ENCODE results near the gene WDR36. TPM values are rescaled to one million over a fixed set of nuclear protein-coding genes. Genes with fewer than 3 reads are reported as not detected.

The WDR36 gene
- total and polyA plus RNA-seq, 7 experiments from 2014 or later, result 24.4 to 37.4 (median 29.7) TPM

DNA sequence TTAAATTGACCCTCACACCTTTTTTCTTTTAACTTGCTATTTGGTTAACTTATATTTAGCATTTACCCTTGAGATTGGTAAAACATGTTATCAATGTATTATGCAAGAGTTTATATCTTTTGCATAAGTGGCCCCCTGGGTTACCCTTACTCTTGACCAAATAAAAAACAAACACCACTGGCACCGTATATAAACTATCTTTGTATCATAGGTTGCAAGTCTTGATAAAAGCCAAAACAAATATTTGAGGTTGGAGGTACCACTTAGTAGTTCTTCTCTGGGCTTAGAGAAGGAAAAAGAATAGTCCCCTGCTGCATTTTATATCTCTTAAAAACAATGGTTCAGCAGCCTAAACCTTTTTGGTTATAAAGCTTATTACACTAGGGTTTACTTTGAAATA lies 61.3 kb downstream of the WDR36 start:
- intact Hi-C loops (cut with micrococcal nuclease), result loop anchor here in 1 of 2 donors (10.0 kb wide), 1 partner anchor 361 kb away; the partner anchor contains the start of gene STARD4

DNA sequence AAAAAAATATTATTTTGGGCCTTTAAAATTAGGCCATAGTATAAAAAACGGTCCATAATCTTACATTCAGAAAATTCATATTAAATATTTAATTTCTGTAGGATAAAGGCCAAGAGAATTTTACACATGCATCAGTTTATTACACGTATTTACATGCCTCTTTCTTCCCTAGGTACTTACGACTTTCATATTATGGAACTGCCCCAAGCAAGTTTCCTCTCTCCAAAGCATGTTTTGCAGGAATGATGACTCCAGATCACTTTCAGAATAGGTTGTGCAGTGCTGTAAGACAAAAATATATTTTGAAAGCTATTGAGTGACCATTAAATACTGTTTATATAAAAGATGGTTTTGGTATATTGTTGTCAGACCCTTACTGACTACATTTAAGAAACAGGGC lies 61.8 kb downstream of the WDR36 start:
- peaks cover 0 to 10% (median 4%) of the 10 kb centered on the region in 7 donors for H3K4me1 Mint-ChIP-seq
- CTCF ChIA-PET, result no interaction called here

More for the DNA sequence above, 61.3 kb downstream of the WDR36 start:
- ATAC-seq (no peak), DNase-seq (no peak)
- Mint-ChIP-seq H3K4me1 (peaks cover 0 to 10% (median 4%) of the 10 kb centered on the region in 7 donors), H3K4me3 (no peak overlapping the region), H3K27me3 (peaks cover 0 to 28% (median 6%) of the 10 kb centered on the region in 5 donors), H3K27ac (no peak overlapping the region), H3K9me3 (peaks cover 0 to 3% (median 0%) of the 10 kb centered on the region in 11 donors), H3K36me3 (peaks cover 0 to 1% (median 0%) of the 10 kb centered on the region in 5 donors)
- Histone ChIP-seq H3K9me3 (ENCODE audit: control insufficient read depth in 2 of 3, low read length in 3 of 3) (no peaks in the 10 kb centered on the region), H3K27ac (ENCODE audit: low read depth, low read length) (no peak overlapping the region), H3K27me3 (ENCODE audit: control insufficient read depth in 2 of 2, insufficient read depth in 2 of 2, low read length in 2 of 2) (no peaks in the 10 kb centered on the region), H3K36me3 (ENCODE audit: control insufficient read depth in 2 of 3, insufficient read depth in 3 of 3, low read length in 3 of 3) (no peaks in the 10 kb centered on the region), H3K4me1 (ENCODE audit: control insufficient read depth in 2 of 2, insufficient read depth in 2 of 2, low read length in 2 of 2) (no peaks in the 10 kb centered on the region), H3K4me3 (ENCODE audit: low read length) (no peak overlapping the region)
- POLR2A ChIA-PET, result no interaction called here
- CTCF ChIA-PET, result no interaction called here

DNA sequence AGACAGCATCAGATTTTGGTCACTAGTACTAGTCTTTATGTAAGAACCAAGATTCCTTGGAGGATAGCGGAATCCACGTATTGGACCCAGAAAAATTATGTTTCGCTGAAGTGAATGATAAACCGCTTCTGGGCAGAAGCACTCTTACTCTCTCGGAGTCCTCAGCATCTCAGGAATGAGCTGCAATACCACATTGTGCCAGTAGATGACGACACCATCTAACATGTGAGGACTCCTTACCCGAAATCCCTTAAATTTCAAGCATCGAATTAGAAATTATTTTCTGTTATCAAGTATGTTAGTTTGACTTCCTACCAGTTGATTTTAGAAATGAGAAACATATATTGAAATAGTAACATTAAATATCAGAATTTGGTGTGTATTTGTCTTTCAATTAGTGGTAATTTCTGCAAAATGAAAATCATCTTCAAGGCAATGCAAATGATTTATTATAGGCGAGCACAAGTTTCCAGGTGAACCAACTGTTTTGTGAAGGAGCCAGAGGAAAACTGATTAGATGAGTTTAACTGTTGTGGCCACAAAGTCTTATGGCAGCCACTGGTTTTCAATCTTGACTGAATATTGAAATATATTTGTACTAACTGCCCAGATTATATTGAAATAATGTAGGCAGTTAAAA lies 66.1 kb downstream of the WDR36 start:
- H3K27me3 Mint-ChIP-seq, result peaks cover 0 to 8% (median 0%) of the 10 kb centered on the region in 5 donors
- Histone ChIP-seq H3K4me1 (ENCODE audit: control insufficient read depth in 2 of 2, insufficient read depth in 2 of 2, low read length in 2 of 2) (no peaks in the 10 kb centered on the region), H3K27me3 (ENCODE audit: control insufficient read depth in 2 of 2, insufficient read depth in 2 of 2, low read length in 2 of 2) (no peaks in the 10 kb centered on the region), H3K9me3 (ENCODE audit: control insufficient read depth in 2 of 3, low read length in 3 of 3) (no peaks in the 10 kb centered on the region), H3K36me3 (ENCODE audit: control insufficient read depth in 2 of 3, insufficient read depth in 3 of 3, low read length in 3 of 3) (no peaks in the 10 kb centered on the region), H3K27ac (ENCODE audit: low read depth, low read length) (no peak overlapping the region), H3K4me3 (ENCODE audit: low read length) (no peak overlapping the region)
- H3K4me1 Mint-ChIP-seq, result peaks cover 0 to 10% (median 0%) of the 10 kb centered on the region in 7 donors
- POLR2A ChIA-PET, result interaction anchor here (2.6 kb wide), 1 partner anchor 120 kb away, joined by 9 read pairs; no protein-coding TSS in a partner anchor
- CTCF ChIA-PET, result interaction anchor here (0.9 to 10.8 kb wide), 10 partner anchors 41 to 373 kb away, joined by 3 to 131 read pairs (median 4); partner anchors contain the start of genes CAMK4 and STARD4
- no peak overlapping the region for H3K27ac Mint-ChIP-seq
- DNase-seq (peak; percentile 46 to 79 (median 70)), ATAC-seq (peak; percentile 91)
- intact Hi-C loops (cut with micrococcal nuclease), result loop anchor here (1.0 to 10.0 kb wide), 9 partner anchors 66 to 989 kb away; partner anchors contain the start of genes CAMK4 (in 2 of the 2) and STARD4 (in 1 of the 2)
- H3K36me3 Mint-ChIP-seq, result peaks cover 0 to 3% (median 0%) of the 10 kb centered on the region in 5 donors
- peaks cover 0 to 4% (median 0%) of the 10 kb centered on the region in 11 donors for H3K9me3 Mint-ChIP-seq
- no peak overlapping the region for H3K4me3 Mint-ChIP-seq

More for the DNA sequence above, 61.8 kb downstream of the WDR36 start:
- Mint-ChIP-seq H3K36me3 (peaks cover 0 to 1% (median 0%) of the 10 kb centered on the region in 5 donors), H3K9me3 (peaks cover 0 to 3% (median 0%) of the 10 kb centered on the region in 11 donors), H3K27me3 (peaks cover 0 to 28% (median 6%) of the 10 kb centered on the region in 5 donors), H3K4me3 (no peak overlapping the region), H3K27ac (no peak overlapping the region)
- no peaks in the 10 kb centered on the region for H3K27me3 ChIP-seq (ENCODE audit: control insufficient read depth in 2 of 2, insufficient read depth in 2 of 2, low read length in 2 of 2)
- ATAC-seq (no peak), DNase-seq (no peak)
- intact Hi-C loops (cut with micrococcal nuclease), result loop anchor here in 1 of 2 donors (10.0 kb wide), 1 partner anchor 361 kb away; the partner anchor contains the start of gene STARD4
- H3K4me3 ChIP-seq (ENCODE audit: low read length), result no peak overlapping the region
- H3K9me3 ChIP-seq (ENCODE audit: control insufficient read depth in 2 of 3, low read length in 3 of 3), result no peaks in the 10 kb centered on the region
- no peaks in the 10 kb centered on the region for H3K4me1 ChIP-seq (ENCODE audit: control insufficient read depth in 2 of 2, insufficient read depth in 2 of 2, low read length in 2 of 2)
- H3K36me3 ChIP-seq (ENCODE audit: control insufficient read depth in 2 of 3, insufficient read depth in 3 of 3, low read length in 3 of 3), result no peaks in the 10 kb centered on the region
- POLR2A ChIA-PET, result no interaction called here
- H3K27ac ChIP-seq (ENCODE audit: low read depth, low read length), result no peak overlapping the region

DNA sequence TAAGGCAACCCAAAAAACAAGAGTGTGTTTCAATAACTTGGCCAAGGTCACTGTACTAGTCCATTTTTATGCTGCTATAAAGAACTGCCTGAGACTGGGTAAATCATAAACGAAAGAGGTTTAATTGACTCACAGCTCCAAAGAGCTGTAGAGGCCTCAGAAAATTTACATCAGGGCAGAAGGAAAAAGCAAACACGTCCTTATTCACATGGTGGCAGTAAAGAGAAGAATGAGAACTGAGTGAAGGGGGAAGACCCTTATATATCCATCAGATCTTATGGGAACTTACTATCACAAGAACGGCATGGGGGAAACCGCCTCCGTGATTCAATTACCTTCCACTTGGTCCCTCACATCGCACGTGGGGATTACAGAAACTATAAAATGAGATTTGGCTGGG lies 67.7 kb downstream of the WDR36 start:
- Mint-ChIP-seq H3K9me3 (peaks cover 0 to 4% (median 0%) of the 10 kb centered on the region in 11 donors), H3K4me1 (peaks cover 0 to 10% (median 0%) of the 10 kb centered on the region in 7 donors), H3K27ac (peak overlapping the region in 1 of 9 donors; percentile 1), H3K27me3 (peaks cover 0 to 2% (median 0%) of the 10 kb centered on the region in 5 donors), H3K36me3 (peaks cover 0 to 3% (median 0%) of the 10 kb centered on the region in 5 donors), H3K4me3 (no peak overlapping the region)
- no peak overlapping the region for H3K4me3 ChIP-seq (ENCODE audit: low read length)
- no peaks in the 10 kb centered on the region for H3K36me3 ChIP-seq (ENCODE audit: control insufficient read depth in 2 of 3, insufficient read depth in 3 of 3, low read length in 3 of 3)
- no peaks in the 10 kb centered on the region for H3K9me3 ChIP-seq (ENCODE audit: control insufficient read depth in 2 of 3, low read length in 3 of 3)
- no peak for ATAC-seq
- no peaks in the 10 kb centered on the region for H3K27me3 ChIP-seq (ENCODE audit: control insufficient read depth in 2 of 2, insufficient read depth in 2 of 2, low read length in 2 of 2)
- H3K27ac ChIP-seq (ENCODE audit: low read depth, low read length), result no peak overlapping the region
- POLR2A ChIA-PET, result interaction anchor here (0.6 to 1.5 kb wide), 3 partner anchors 67 to 372 kb away, joined by 3 to 5 read pairs (median 3); no protein-coding TSS in a partner anchor
- H3K4me1 ChIP-seq (ENCODE audit: control insufficient read depth in 2 of 2, insufficient read depth in 2 of 2, low read length in 2 of 2), result no peaks in the 10 kb centered on the region
- CTCF ChIA-PET, result interaction anchor here (0.6 to 10.8 kb wide), 8 partner anchors 10 to 119 kb away, joined by 3 to 131 read pairs (median 3); partner anchors contain the start of gene CAMK4
- intact Hi-C loops (cut with micrococcal nuclease), result loop anchor here (2.0 to 10.0 kb wide), 4 partner anchors 37 to 355 kb away; partner anchors contain the start of gene STARD4 (in 1 of the 2)
- no peak for DNase-seq

DNA sequence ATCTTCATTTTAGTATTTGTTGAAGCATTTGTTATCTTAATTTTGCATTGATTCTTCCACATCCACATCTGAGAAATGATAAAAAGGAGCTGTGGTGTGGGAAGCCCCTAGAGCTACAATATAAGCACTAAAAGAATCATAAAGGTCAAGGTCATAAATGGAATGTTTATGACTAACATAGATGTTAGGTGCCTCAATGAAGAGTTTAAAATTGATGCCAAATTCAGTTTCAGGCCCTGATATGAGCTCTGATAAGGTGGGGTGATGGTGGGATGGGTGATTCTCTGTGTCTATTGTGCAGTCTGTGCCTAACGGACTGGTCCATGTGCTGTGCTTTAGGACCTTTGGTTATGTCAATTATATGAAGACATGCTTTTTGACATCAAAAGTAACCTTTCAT lies 70.9 kb downstream of the WDR36 start:
- Histone ChIP-seq H3K36me3 (ENCODE audit: control insufficient read depth in 2 of 3, insufficient read depth in 3 of 3, low read length in 3 of 3) (no peaks in the 10 kb centered on the region), H3K4me3 (ENCODE audit: low read length) (no peak overlapping the region), H3K27ac (ENCODE audit: low read depth, low read length) (no peak overlapping the region), H3K4me1 (ENCODE audit: control insufficient read depth in 2 of 2, insufficient read depth in 2 of 2, low read length in 2 of 2) (no peaks in the 10 kb centered on the region), H3K9me3 (ENCODE audit: control insufficient read depth in 2 of 3, low read length in 3 of 3) (no peaks in the 10 kb centered on the region), H3K27me3 (ENCODE audit: control insufficient read depth in 2 of 2, insufficient read depth in 2 of 2, low read length in 2 of 2) (no peaks in the 10 kb centered on the region)
- peaks cover 0 to 2% (median 0%) of the 10 kb centered on the region in 5 donors for H3K27me3 Mint-ChIP-seq
- H3K9me3 Mint-ChIP-seq, result peaks cover 0 to 4% (median 0%) of the 10 kb centered on the region in 11 donors
- intact Hi-C loops (cut with micrococcal nuclease), result loop anchor here in 1 of 2 donors (5.0 kb wide), 1 partner anchor 34 kb away; no protein-coding TSS in a partner anchor
- H3K4me1 Mint-ChIP-seq, result peaks cover 0 to 9% (median 0%) of the 10 kb centered on the region in 7 donors
- ATAC-seq, result no peak
- CTCF ChIA-PET, result interaction anchor here (0.7 to 10.8 kb wide), 3 partner anchors 26 to 116 kb away, joined by 3 to 131 read pairs (median 6); partner anchors contain the start of gene CAMK4
- DNase-seq, result no peak
- H3K4me3 Mint-ChIP-seq, result no peak overlapping the region
- POLR2A ChIA-PET, result no interaction called here
- H3K27ac Mint-ChIP-seq, result no peak overlapping the region
- peaks cover 0 to 3% (median 0%) of the 10 kb centered on the region in 5 donors for H3K36me3 Mint-ChIP-seq

DNA sequence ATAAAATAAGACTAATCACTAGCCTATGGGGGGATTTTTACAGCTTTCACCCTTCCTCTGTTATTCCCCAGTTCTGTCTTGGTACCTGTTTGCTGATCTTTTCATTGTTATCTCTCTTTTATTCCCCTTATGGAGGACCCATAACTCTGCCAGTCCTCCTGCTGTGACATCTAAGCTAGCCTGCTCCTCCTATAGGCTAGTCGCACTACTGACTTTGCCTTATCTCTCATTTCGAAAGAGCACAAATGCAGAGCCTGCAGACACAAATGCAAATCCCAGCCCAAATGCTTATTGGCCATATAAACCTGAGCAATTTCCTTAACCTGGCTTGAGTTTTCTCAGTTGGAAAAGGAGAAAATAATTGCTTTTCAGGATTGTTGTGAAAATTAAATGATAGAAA lies 72.9 kb downstream of the WDR36 start:
- H3K36me3 ChIP-seq (ENCODE audit: control insufficient read depth in 2 of 3, insufficient read depth in 3 of 3, low read length in 3 of 3), result no peaks in the 10 kb centered on the region
- no peak overlapping the region for H3K4me3 ChIP-seq (ENCODE audit: low read length)
- Mint-ChIP-seq H3K27ac (no peak overlapping the region), H3K27me3 (no peaks in the 10 kb centered on the region), H3K4me3 (no peak overlapping the region), H3K9me3 (peaks cover 0 to 4% (median 0%) of the 10 kb centered on the region in 11 donors), H3K4me1 (peaks cover 0 to 10% (median 2%) of the 10 kb centered on the region in 7 donors), H3K36me3 (peaks cover 0 to 3% (median 0%) of the 10 kb centered on the region in 5 donors)
- no peaks in the 10 kb centered on the region for H3K27me3 ChIP-seq (ENCODE audit: control insufficient read depth in 2 of 2, insufficient read depth in 2 of 2, low read length in 2 of 2)
- CTCF ChIA-PET, result interaction anchor here (10.8 kb wide), 1 partner anchor 114 kb away, joined by 131 read pairs; no protein-coding TSS in a partner anchor
- ATAC-seq (no peak), DNase-seq (no peak)
- H3K9me3 ChIP-seq (ENCODE audit: control insufficient read depth in 2 of 3, low read length in 3 of 3), result no peaks in the 10 kb centered on the region
- intact Hi-C loops (cut with micrococcal nuclease), result loop anchor here in 1 of 2 donors (5.0 kb wide), 1 partner anchor 47 kb away; no protein-coding TSS in a partner anchor
- no peak overlapping the region for H3K27ac ChIP-seq (ENCODE audit: low read depth, low read length)
- POLR2A ChIA-PET, result no interaction called here
- H3K4me1 ChIP-seq (ENCODE audit: control insufficient read depth in 2 of 2, insufficient read depth in 2 of 2, low read length in 2 of 2), result no peaks in the 10 kb centered on the region
